Subcutaneous adipose tissue (tissue), 4 donors: ENCODE results near the gene APLP2. TPM values are rescaled to one million over a fixed set of nuclear protein-coding genes. Genes with fewer than 3 reads are reported as not detected.

ENCODE experiments used
- CTCF ChIP-seq: fragments of 450-650 bp; IDR thresholded peaks from one replicate; pipeline ENCODE4 v1.5.1; 2016; ENCODE audit warnings: low read depth, mild to moderate bottlenecking, control low read depth, antibody characterized with exemption, moderate library complexity
- total RNA-seq, 4 donors: library from RNA; depleted of rRNA; stranded (reverse); fragments of >200 nt; gene quantifications; one replicate each; pipeline ENCODE4 v1.1.0, GENCODE V29; 2016

The APLP2 gene
- total RNA-seq, 4 donors from 2014 or later: 292 to 926 (median 434) TPM

- no peak for TF ChIP-seq CTCF
Measured at GRCh38 chr11:130148796-130149326, 79.2 kb downstream of the APLP2 start.

- no peak for TF ChIP-seq CTCF
Measured at GRCh38 chr11:130150790-130151189, 81.1 kb downstream of the APLP2 start.

- no peak for TF ChIP-seq CTCF
Measured at GRCh38 chr11:130151196-130151595, 81.5 kb downstream of the APLP2 start.

GRCh38 chr11:130156108-130157022 lies 86.7 kb downstream of the APLP2 start:
- TF ChIP-seq CTCF: no peak

- TF ChIP-seq CTCF: no peak
Measured at GRCh38 chr11:130157101-130157500, 87.4 kb downstream of the APLP2 start.

- TF ChIP-seq CTCF: no peak
Measured at GRCh38 chr11:130157840-130158239, 88.1 kb downstream of the APLP2 start.

- no peak for TF ChIP-seq CTCF
Measured at GRCh38 chr11:130159139-130159538, 89.4 kb downstream of the APLP2 start.
